Tibial nerve (tissue), 4 donors: Measurements from ENCODE around the gene NWD2. TPM values are rescaled to one million over a fixed set of nuclear protein-coding genes. Genes with fewer than 3 reads are reported as not detected.

Source experiments
- DNase-seq, 2 donors: peaks; one replicate each; pipeline ENCODE4 v3.0.0-alpha.2; 2019; ENCODE audit warnings: low spot score in 2 of 2
- H3K27ac ChIP-seq, 4 donors: fragments of 200-600 bp; sonication (generic) in 3 of 4; one replicate each; pipeline ENCODE4 v1.5.1; 2017 to 2019; ENCODE audit warnings: mild to moderate bottlenecking in 1 of 4
- H3K27me3 ChIP-seq, 2 donors: fragments of 200-600 bp; sonication (generic) in 1 of 2; one replicate each; pipeline versions ENCODE4 v1.5.1 to v1.6.0; 2017 to 2019
- H3K36me3 ChIP-seq, 3 donors: fragments of 200-600 bp; sonication (generic); one replicate each; pipeline ENCODE4 v1.5.1; 2018 to 2019
- H3K4me1 ChIP-seq, 4 donors: fragments of 200-600 bp; sonication (generic) in 3 of 4; one replicate each; pipeline ENCODE4 v1.5.1; 2017 to 2019
- H3K4me3 ChIP-seq, 4 donors: fragments of 200-600 bp; sonication (generic) in 3 of 4; one replicate each; pipeline ENCODE4 v1.5.1; 2017 to 2019; ENCODE audit warnings: mild to moderate bottlenecking in 1 of 4, moderate library complexity in 1 of 4
- H3K9me3 ChIP-seq, 4 donors: fragments of 200-600 bp; sonication (generic) in 3 of 4; one replicate each; pipeline ENCODE4 v1.5.1; 2017 to 2019
- EP300 ChIP-seq, 2 donors: sonication (generic); formaldehyde crosslinking; IDR thresholded peaks; one replicate each; pipeline ENCODE4 v1.6.1; 2017; ENCODE audit warnings: antibody characterized with exemption in 2 of 2, mild to moderate bottlenecking in 1 of 2
- POLR2A ChIP-seq, 2 donors: fragments of 450-650 bp; IDR thresholded peaks; one replicate each; pipeline ENCODE4 v1.6.1; 2017; ENCODE audit warnings: antibody characterized with exemption in 2 of 2, mild to moderate bottlenecking in 2 of 2, moderate library complexity in 2 of 2
- WGBS, 2 donors: methylation state at CpG; one replicate each; pipeline ENCODE4 v1.1.5; 2018; 5-methylcytosine and 5-hydroxymethylcytosine counted together
- total RNA-seq, 4 donors: library from RNA; depleted of rRNA; stranded (reverse); fragments of >200 nt; gene quantifications; one replicate each; pipeline ENCODE4 v1.1.0, GENCODE V29; 2016
- TF ChIP-seq, protein P1 (sequence below), 5 experiments: fragments of 200-600 bp in 3 of 5; fragments of 450-650 bp in 2 of 5; sonication (generic) in 3 of 5; IDR thresholded peaks; one replicate each; pipeline ENCODE4 v1.5.1; 2016 to 2019; ENCODE audit warnings: antibody characterized with exemption in 5 of 5, mild to moderate bottlenecking in 3 of 5, moderate library complexity in 2 of 5

Gene NWD2
- total RNA-seq, 4 donors from 2014 or later: 0.30 to 1.1 (median 0.84) TPM; not detected in 1

DNA sequence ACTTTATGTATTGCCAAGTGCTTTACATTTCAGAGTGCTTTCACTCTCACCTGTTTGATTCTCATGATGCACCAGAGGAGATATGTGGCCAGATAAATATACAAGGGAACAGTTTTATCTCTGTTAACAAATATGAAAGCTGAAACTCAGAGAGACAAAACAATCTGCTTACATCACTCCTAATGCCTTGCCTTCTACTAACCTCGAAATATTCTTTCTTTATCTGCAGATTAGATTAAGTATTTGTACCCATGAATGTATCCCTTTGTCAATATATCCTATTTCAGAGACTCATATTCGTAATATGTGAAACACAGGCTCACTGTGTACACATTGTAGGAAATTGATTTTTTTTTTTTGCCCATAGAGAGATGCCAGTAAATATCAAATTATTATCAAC, 178.1 kb downstream of the NWD2 start:
- no peaks in the 10 kb centered on the region for H3K4me1 ChIP-seq
- TF ChIP-seq EP300 (IDR thresholded peaks at IDR 0.05) (no peak), POLR2A (IDR thresholded peaks at IDR 0.05) (no peak)
- TF ChIP-seq, protein P1, sequence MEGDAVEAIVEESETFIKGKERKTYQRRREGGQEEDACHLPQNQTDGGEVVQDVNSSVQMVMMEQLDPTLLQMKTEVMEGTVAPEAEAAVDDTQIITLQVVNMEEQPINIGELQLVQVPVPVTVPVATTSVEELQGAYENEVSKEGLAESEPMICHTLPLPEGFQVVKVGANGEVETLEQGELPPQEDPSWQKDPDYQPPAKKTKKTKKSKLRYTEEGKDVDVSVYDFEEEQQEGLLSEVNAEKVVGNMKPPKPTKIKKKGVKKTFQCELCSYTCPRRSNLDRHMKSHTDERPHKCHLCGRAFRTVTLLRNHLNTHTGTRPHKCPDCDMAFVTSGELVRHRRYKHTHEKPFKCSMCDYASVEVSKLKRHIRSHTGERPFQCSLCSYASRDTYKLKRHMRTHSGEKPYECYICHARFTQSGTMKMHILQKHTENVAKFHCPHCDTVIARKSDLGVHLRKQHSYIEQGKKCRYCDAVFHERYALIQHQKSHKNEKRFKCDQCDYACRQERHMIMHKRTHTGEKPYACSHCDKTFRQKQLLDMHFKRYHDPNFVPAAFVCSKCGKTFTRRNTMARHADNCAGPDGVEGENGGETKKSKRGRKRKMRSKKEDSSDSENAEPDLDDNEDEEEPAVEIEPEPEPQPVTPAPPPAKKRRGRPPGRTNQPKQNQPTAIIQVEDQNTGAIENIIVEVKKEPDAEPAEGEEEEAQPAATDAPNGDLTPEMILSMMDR (IDR thresholded peaks at IDR 0.05): no peak
- H3K27ac ChIP-seq: no peak overlapping the region
- H3K4me3 ChIP-seq: no peak overlapping the region
- WGBS, 2 donors: 45 to 56% methylated on average over 2 of the region's 2 CpGs
- DNase-seq: no peak
- peaks cover 0 to 4% (median 0%) of the 10 kb centered on the region in 4 donors for H3K9me3 ChIP-seq
- no peaks in the 10 kb centered on the region for H3K27me3 ChIP-seq
- H3K36me3 ChIP-seq: no peaks in the 10 kb centered on the region

GRCh38 chr4:37423310-37423709, 178.8 kb downstream of the NWD2 start:
- no peaks in the 10 kb centered on the region for H3K36me3 ChIP-seq
- no peak for DNase-seq
- TF ChIP-seq, protein P1 (IDR thresholded peaks at IDR 0.05): no peak
- TF ChIP-seq EP300 (IDR thresholded peaks at IDR 0.05) (no peak), POLR2A (IDR thresholded peaks at IDR 0.05) (no peak)
- H3K27me3 ChIP-seq: no peaks in the 10 kb centered on the region
- WGBS, 2 donors: 89 to 94% methylated on average over 5 of the region's 5 CpGs
- no peak overlapping the region for H3K4me3 ChIP-seq
- H3K4me1 ChIP-seq: no peaks in the 10 kb centered on the region
- H3K9me3 ChIP-seq: peaks cover 0 to 4% (median 0%) of the 10 kb centered on the region in 4 donors
- H3K27ac ChIP-seq: no peak overlapping the region

DNA sequence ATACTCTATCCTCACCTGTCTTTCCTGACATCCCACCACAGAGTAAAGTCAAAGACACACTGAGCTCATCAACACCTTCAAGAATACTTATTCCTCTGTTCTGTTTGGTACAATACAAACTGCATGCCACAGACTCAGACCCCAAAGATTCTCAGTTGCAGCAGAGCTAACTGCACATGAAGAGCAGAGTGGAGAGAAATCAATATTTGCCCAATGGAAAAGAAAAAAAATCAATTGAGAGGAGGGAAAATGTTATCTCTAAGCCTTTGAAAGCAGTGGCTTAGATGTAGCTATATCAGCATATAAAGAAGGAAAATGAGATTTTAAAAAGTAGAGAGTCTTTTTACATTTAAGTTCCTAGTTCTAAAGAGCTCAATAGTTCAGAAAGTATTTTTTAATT, 180.2 kb downstream of the NWD2 start:
- H3K27me3 ChIP-seq: no peaks in the 10 kb centered on the region
- no peak overlapping the region for H3K4me3 ChIP-seq
- H3K9me3 ChIP-seq: no peaks in the 10 kb centered on the region
- H3K36me3 ChIP-seq: no peaks in the 10 kb centered on the region
- H3K4me1 ChIP-seq: no peaks in the 10 kb centered on the region
- TF ChIP-seq EP300 (IDR thresholded peaks at IDR 0.05) (no peak), POLR2A (IDR thresholded peaks at IDR 0.05) (no peak)
- TF ChIP-seq, protein P1 (IDR thresholded peaks at IDR 0.05): no peak
- no peak overlapping the region for H3K27ac ChIP-seq
- DNase-seq: no peak

DNA sequence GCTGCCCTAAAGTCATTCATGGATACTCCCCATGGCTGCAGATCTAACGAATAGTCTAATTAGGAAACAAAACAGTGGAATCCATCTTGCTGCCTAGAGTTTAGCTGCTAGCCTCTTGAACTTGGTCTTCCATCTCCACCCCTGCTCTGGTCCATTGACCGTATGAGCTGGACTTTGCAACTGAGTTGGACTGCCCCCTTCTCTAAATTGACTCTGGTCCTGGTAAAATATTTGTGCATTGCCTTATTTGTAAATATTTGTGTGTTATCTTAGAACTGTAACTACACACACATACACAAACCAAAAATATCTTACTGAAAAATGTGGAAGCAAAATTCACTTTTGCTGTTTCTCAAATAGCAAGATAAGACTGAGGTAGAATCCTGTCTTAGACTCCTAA, 181.3 kb downstream of the NWD2 start:
- 63 to 76% methylated on average over 2 of the region's 2 CpGs for WGBS, 2 donors

DNA sequence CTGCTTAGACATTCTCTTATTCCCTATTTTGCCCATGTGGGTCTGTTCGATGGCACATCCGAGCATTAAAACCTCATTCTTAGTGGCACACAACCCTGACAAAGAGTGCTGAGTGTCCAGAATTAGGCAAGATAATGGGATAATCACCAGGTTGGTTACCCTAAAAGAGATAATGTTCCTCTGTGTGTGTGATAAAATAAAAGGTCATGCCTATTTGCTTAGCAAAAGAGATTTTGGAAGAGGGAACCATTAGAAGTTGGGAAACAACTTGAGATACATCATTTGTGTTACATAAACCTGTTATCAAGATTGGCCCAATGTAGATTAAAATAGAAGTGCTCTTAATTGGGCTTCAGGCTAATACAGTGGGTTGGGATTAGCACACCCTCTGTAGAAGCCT, 182.7 kb downstream of the NWD2 start:
- no peaks in the 10 kb centered on the region for H3K9me3 ChIP-seq
- H3K27ac ChIP-seq: no peak overlapping the region
- WGBS, 2 donors: 87 to 96% methylated on average over 2 of the region's 2 CpGs
- H3K36me3 ChIP-seq: no peaks in the 10 kb centered on the region
- H3K4me3 ChIP-seq: no peak overlapping the region
- H3K4me1 ChIP-seq: no peaks in the 10 kb centered on the region
- H3K27me3 ChIP-seq: no peaks in the 10 kb centered on the region
- no peak for DNase-seq
- TF ChIP-seq, protein P1 (IDR thresholded peaks at IDR 0.05): no peak
- TF ChIP-seq POLR2A (IDR thresholded peaks at IDR 0.05) (no peak), EP300 (IDR thresholded peaks at IDR 0.05) (no peak)

More for the DNA sequence above, 181.3 kb downstream of the NWD2 start:
- Histone ChIP-seq H3K4me3 (no peak overlapping the region), H3K4me1 (no peaks in the 10 kb centered on the region), H3K36me3 (no peaks in the 10 kb centered on the region), H3K27me3 (no peaks in the 10 kb centered on the region), H3K27ac (no peak overlapping the region), H3K9me3 (no peaks in the 10 kb centered on the region)
- TF ChIP-seq, protein P1 (IDR thresholded peaks at IDR 0.05): no peak
- TF ChIP-seq POLR2A (IDR thresholded peaks at IDR 0.05) (no peak), EP300 (IDR thresholded peaks at IDR 0.05) (no peak)
- no peak for DNase-seq
